Activated CD4-positive, alpha-beta T cell treated with anti-CD3 and anti-CD28 coated beads for 36 hours (primary cell): Measurements from ENCODE around the gene PA2G4. TPM values are rescaled to one million over a fixed set of nuclear protein-coding genes. Genes with fewer than 3 reads are reported as not detected.
A peak's percentile ranks its signal among the peaks of the same experiment; 100 is the strongest.

Experiments
- ATAC-seq: fragments of 200-7000 bp; cut with Tn5 transposase; one replicate; pipeline ENCODE4 v1.10.0; 2021; ENCODE audit warnings: mild to moderate bottlenecking, moderate library complexity
- CTCF ChIA-PET: fragments of 350-600 bp; sonication (Branson Sonifier 250); formaldehyde crosslinking; loops from one replicate; lab custom pipeline; 2021; ENCODE audit warnings: antibody characterized with exemption; lab: Charles Lee
- POLR2A ChIA-PET: fragments of 350-600 bp; sonication (Branson Sonifier 250); formaldehyde crosslinking; loops from one replicate; lab custom pipeline; 2021; ENCODE audit warnings: antibody characterized with exemption, inconsistent platforms; lab: Charles Lee
- DNase-seq: peaks from one replicate; pipeline ENCODE4 v3.0.0-alpha.2; 2020
- H3K27ac Mint-ChIP-seq: one replicate; pipeline ENCODE4 v1.8.0; 2021; ENCODE audit warnings: mixed read lengths
- H3K27me3 Mint-ChIP-seq: one replicate; pipeline ENCODE4 v1.8.0; 2021; ENCODE audit warnings: mixed read lengths
- H3K36me3 Mint-ChIP-seq: one replicate; pipeline ENCODE4 v1.8.0; 2021; ENCODE audit warnings: low read depth, mixed read lengths
- H3K4me1 Mint-ChIP-seq: one replicate; pipeline ENCODE4 v1.8.0; 2021; ENCODE audit warnings: mixed read lengths
- H3K4me3 Mint-ChIP-seq: one replicate; pipeline ENCODE4 v1.8.0; 2021; ENCODE audit warnings: mild to moderate bottlenecking, moderate library complexity, mixed read lengths
- H3K9me3 Mint-ChIP-seq: one replicate; pipeline ENCODE4 v1.8.0; 2021; ENCODE audit warnings: low read depth, mixed read lengths
- intact Hi-C, 2 experiments: fragments of 100-400 bp; cut with DNase I in 1 of 2; cut with micrococcal nuclease in 1 of 2; formaldehyde crosslinking; loops; one replicate each; pipeline versions ENCODE4 v1.14.2 to v1.15.1; 2022 to 2024; cut with DNase I, micrococcal nuclease
- total RNA-seq, 2 experiments: library from RNA; stranded (reverse); gene quantifications; one replicate each; pipeline ENCODE4 v1.2.3, GENCODE V29; 2021

Gene PA2G4
- total RNA-seq, 2 experiments from 2014 or later: 446 to 695 TPM

GRCh38 chr12:56158029-56158925 is 53.9 kb downstream of the PA2G4 start, which contains the start of gene MYL6:
MYL6 (plus strand) TSS chr12:56158359; CDS start chr12:56158402, 43 bp downstream.
- POLR2A ChIA-PET: interaction anchor here (0.5 to 4.4 kb wide), 4 partner anchors 18 to 1100 kb away, joined by 3 to 19 read pairs (median 9); partner anchors contain the start of genes ESYT1 and ZC3H10
- intact Hi-C loops: loop anchor here (1.0 to 10.0 kb wide), 9 partner anchors 30 to 927 kb away; partner anchors contain the start of genes ZC3H10 (in 2 of the 2), CS (in 1 of the 2), ESYT1 (in 1 of the 2) and NAB2 (in 1 of the 2)
- peak within 1 kb of the TSS; percentile 99 for H3K4me3 Mint-ChIP-seq
- H3K27me3 Mint-ChIP-seq: no peaks in the 10 kb centered on the region
- peak; percentile 96 for DNase-seq
- no peaks in the 10 kb centered on the region for H3K9me3 Mint-ChIP-seq
- H3K36me3 Mint-ChIP-seq: peaks cover 54% of the 10 kb centered on the region
- ATAC-seq: peak; percentile 85
- CTCF ChIA-PET: interaction anchor here (0.5 to 1.8 kb wide), 10 partner anchors 9 to 223 kb away, joined by 3 to 10 read pairs (median 4); partner anchors contain the start of genes ESYT1 and SMARCC2
- H3K4me1 Mint-ChIP-seq: peaks cover 30% of the 10 kb centered on the region
- peak within 1 kb of the TSS; percentile 96 for H3K27ac Mint-ChIP-seq

GRCh38 chr12:56158926-56159461 is 54.6 kb downstream of the PA2G4 start:
- Mint-ChIP-seq H3K4me3 (peak overlapping the region; percentile 99), H3K27ac (peak overlapping the region; percentile 96), H3K36me3 (peaks cover 60% of the 10 kb centered on the region), H3K4me1 (peaks cover 26% of the 10 kb centered on the region), H3K9me3 (no peaks in the 10 kb centered on the region), H3K27me3 (no peaks in the 10 kb centered on the region)
- ATAC-seq (peak; percentile 1), DNase-seq (peak; percentile 45)
- CTCF ChIA-PET: interaction anchor here (0.5 to 1.8 kb wide), 14 partner anchors 8 to 224 kb away, joined by 3 to 10 read pairs (median 4); partner anchors contain the start of genes ESYT1 and SMARCC2
- intact Hi-C loops: loop anchor here (1.0 to 10.0 kb wide), 9 partner anchors 30 to 926 kb away; partner anchors contain the start of genes ZC3H10 (in 2 of the 2), CS (in 1 of the 2), ESYT1 (in 1 of the 2) and NAB2 (in 1 of the 2)
- POLR2A ChIA-PET: interaction anchor here (1.4 to 4.4 kb wide), 2 partner anchors 31 to 41 kb away, joined by 9 to 19 read pairs; partner anchors contain the start of genes ESYT1 and ZC3H10

- Mint-ChIP-seq H3K9me3 (no peaks in the 10 kb centered on the region), H3K36me3 (peaks cover 64% of the 10 kb centered on the region), H3K27ac (peak overlapping the region; percentile 96), H3K4me3 (peak overlapping the region; percentile 99), H3K27me3 (no peaks in the 10 kb centered on the region), H3K4me1 (peaks cover 26% of the 10 kb centered on the region)
- ATAC-seq (no peak), DNase-seq (no peak)
- POLR2A ChIA-PET: interaction anchor here (1.4 to 4.4 kb wide), 2 partner anchors 31 to 41 kb away, joined by 9 to 19 read pairs; partner anchors contain the start of genes ESYT1 and ZC3H10
- intact Hi-C loops: loop anchor here (1.0 to 10.0 kb wide), 4 partner anchors 28 to 925 kb away; partner anchors contain the start of genes NAB2 (in 1 of the 2) and ZC3H10 (in 1 of the 2)
- CTCF ChIA-PET: interaction anchor here (0.5 to 1.8 kb wide), 10 partner anchors 25 to 900 kb away, joined by 3 to 10 read pairs (median 3); partner anchors contain the start of genes ESYT1 and SMARCC2
These were observed 55.3 kb downstream of the PA2G4 start for GRCh38 chr12:56159482-56160192.

GRCh38 chr12:56160193-56160763 is 55.9 kb downstream of the PA2G4 start:
- peaks cover 26% of the 10 kb centered on the region for H3K4me1 Mint-ChIP-seq
- intact Hi-C loops: loop anchor here in 1 of 2 experiments (1.0 kb wide), 1 partner anchor 27 kb away; no protein-coding TSS in a partner anchor
- ChIA-PET CTCF (interaction anchor here (0.6 to 1.6 kb wide), 6 partner anchors 31 to 900 kb away, joined by 3 to 6 read pairs (median 4); partner anchors contain the start of gene ESYT1), POLR2A (interaction anchor here (3.2 to 4.4 kb wide), 2 partner anchors 32 to 42 kb away, joined by 16 to 19 read pairs; partner anchors contain the start of genes ESYT1 and ZC3H10)
- peak overlapping the region; percentile 99 for H3K4me3 Mint-ChIP-seq
- H3K36me3 Mint-ChIP-seq: peaks cover 63% of the 10 kb centered on the region
- peak overlapping the region; percentile 96 for H3K27ac Mint-ChIP-seq
- DNase-seq (peak; percentile 78), ATAC-seq (peak; percentile 61)
- no peaks in the 10 kb centered on the region for H3K27me3 Mint-ChIP-seq
- H3K9me3 Mint-ChIP-seq: no peaks in the 10 kb centered on the region

- Mint-ChIP-seq H3K27ac (peak overlapping the region; percentile 96), H3K4me1 (peaks cover 26% of the 10 kb centered on the region), H3K36me3 (peaks cover 62% of the 10 kb centered on the region), H3K27me3 (no peaks in the 10 kb centered on the region), H3K4me3 (peak overlapping the region; percentile 99), H3K9me3 (no peaks in the 10 kb centered on the region)
- intact Hi-C loops: loop anchor here in 1 of 2 experiments (1.0 kb wide), 1 partner anchor 26 kb away; no protein-coding TSS in a partner anchor
- DNase-seq (no peak), ATAC-seq (no peak)
- ChIA-PET CTCF (interaction anchor here (0.6 to 3.0 kb wide), 10 partner anchors 10 to 517 kb away, joined by 3 to 18 read pairs (median 3); partner anchors contain the start of genes RNF41 and SMARCC2), POLR2A (interaction anchor here (0.7 to 4.4 kb wide), 3 partner anchors 9 to 43 kb away, joined by 3 to 19 read pairs (median 16); partner anchors contain the start of genes ESYT1, MYL6B and ZC3H10)
These were observed 56.7 kb downstream of the PA2G4 start for GRCh38 chr12:56160894-56161689.

GRCh38 chr12:56161690-56162351 is 57.5 kb downstream of the PA2G4 start:
- peaks cover 62% of the 10 kb centered on the region for H3K36me3 Mint-ChIP-seq

GRCh38 chr12:56162468-56163290 is 58.3 kb downstream of the PA2G4 start:
- intact Hi-C loops: no loop called here
- DNase-seq (no peak), ATAC-seq (no peak)
- ChIA-PET CTCF (interaction anchor here (0.7 to 3.0 kb wide), 8 partner anchors 10 to 133 kb away, joined by 3 to 18 read pairs (median 4); partner anchors contain the start of genes ANKRD52 and SMARCC2), POLR2A (interaction anchor here (0.6 to 3.2 kb wide), 8 partner anchors 11 to 197 kb away, joined by 3 to 16 read pairs (median 6); partner anchors contain the start of genes ESYT1, STAT2 and ZC3H10)
- Mint-ChIP-seq H3K27me3 (no peaks in the 10 kb centered on the region), H3K9me3 (no peaks in the 10 kb centered on the region), H3K36me3 (peaks cover 64% of the 10 kb centered on the region), H3K4me3 (no peak overlapping the region), H3K27ac (peak overlapping the region; percentile 37), H3K4me1 (peaks cover 20% of the 10 kb centered on the region)

More at GRCh38 chr12:56161690-56162351, 57.5 kb downstream of the PA2G4 start:
- H3K4me1 Mint-ChIP-seq: peaks cover 26% of the 10 kb centered on the region
- peak overlapping the region; percentile 65 for H3K27ac Mint-ChIP-seq
- H3K9me3 Mint-ChIP-seq: no peaks in the 10 kb centered on the region
- H3K4me3 Mint-ChIP-seq: peak overlapping the region; percentile 99
- no peak for DNase-seq
- POLR2A ChIA-PET: interaction anchor here (0.6 to 4.4 kb wide), 6 partner anchors 10 to 198 kb away, joined by 3 to 19 read pairs (median 6); partner anchors contain the start of genes ESYT1, MYL6B, STAT2 and ZC3H10
- ATAC-seq: no peak
- CTCF ChIA-PET: interaction anchor here (0.8 to 3.0 kb wide), 10 partner anchors 11 to 517 kb away, joined by 3 to 18 read pairs (median 3); partner anchors contain the start of genes ANKRD52, RNF41 and SMARCC2
- no peaks in the 10 kb centered on the region for H3K27me3 Mint-ChIP-seq
- intact Hi-C loops: no loop called here
